Occipital lobe (tissue), 2 donors: Measurements from ENCODE around the gene TRIM37. TPM values are rescaled to one million over a fixed set of nuclear protein-coding genes. Genes with fewer than 3 reads are reported as not detected.
A peak's percentile ranks its signal among the peaks of the same experiment; 100 is the strongest.
"Not testable (repeated sequence)": the region's sequence is repeated elsewhere in the genome, so short reads cannot be mapped to it uniquely, and the experiment has no call there.

Experiments used
- DNase-seq: peaks from one replicate; lab custom pipeline; 2025; lab: John Stamatoyannopoulos, UW
- total RNA-seq: library from RNA; depleted of rRNA; stranded (reverse); fragments of >200 nt; gene quantifications from one replicate; pipeline ENCODE4 v1.2.3, GENCODE V29; 2014

The TRIM37 gene
- total RNA-seq, 1 donor from 2014 or later: 114 TPM

GRCh38 chr17:59110973-59111372 lies 4.3 kb upstream of the TRIM37 start:
- DNase-seq: no peak

GRCh38 chr17:59108400-59109102 lies 1.9 kb upstream of the TRIM37 start:
- DNase-seq: no peak

GRCh38 chr17:59107306-59107670 lies 608 bp upstream of the TRIM37 start:
- DNase-seq: no peak

GRCh38 chr17:59105852-59106462 lies 723 bp downstream of the TRIM37 start:
- DNase-seq: peak; percentile 64

- DNase-seq: no peak
Observed at GRCh38 chr17:59101178-59101577, 5.5 kb downstream of the TRIM37 start.

- DNase-seq: no peak
Observed at GRCh38 chr17:59097876-59098275, 8.8 kb downstream of the TRIM37 start.

GRCh38 chr17:59094861-59095530 lies 11.7 kb downstream of the TRIM37 start:
- no peak for DNase-seq

GRCh38 chr17:59093702-59094231 lies 12.9 kb downstream of the TRIM37 start:
- DNase-seq: no peak

GRCh38 chr17:59093145-59093701 lies 13.5 kb downstream of the TRIM37 start:
- no peak for DNase-seq

- DNase-seq: not testable (repeated sequence)
Observed at GRCh38 chr17:59090593-59090992, 16.1 kb downstream of the TRIM37 start.

- DNase-seq: no peak
Observed at GRCh38 chr17:59084154-59084553, 22.5 kb downstream of the TRIM37 start.

GRCh38 chr17:59074494-59074893 lies 32.2 kb downstream of the TRIM37 start:
- DNase-seq: no peak

- no peak for DNase-seq
Observed at GRCh38 chr17:59073972-59074371, 32.7 kb downstream of the TRIM37 start.

GRCh38 chr17:59069856-59070255 lies 36.8 kb downstream of the TRIM37 start:
- no peak for DNase-seq

GRCh38 chr17:59067756-59068155 lies 38.9 kb downstream of the TRIM37 start:
- DNase-seq: no peak

- DNase-seq: no peak
Observed at GRCh38 chr17:59067340-59067739, 39.3 kb downstream of the TRIM37 start.

- no peak for DNase-seq
Observed at GRCh38 chr17:59062509-59062908, 44.2 kb downstream of the TRIM37 start.

GRCh38 chr17:59056857-59057256 lies 49.8 kb downstream of the TRIM37 start:
- no peak for DNase-seq

GRCh38 chr17:59049798-59050197 lies 56.9 kb downstream of the TRIM37 start:
- DNase-seq: no peak

- DNase-seq: no peak
Observed at GRCh38 chr17:59047616-59048015, 59.1 kb downstream of the TRIM37 start.

GRCh38 chr17:59046192-59046591 lies 60.5 kb downstream of the TRIM37 start:
- DNase-seq: no peak

GRCh38 chr17:59038734-59039133 lies 67.9 kb downstream of the TRIM37 start:
- no peak for DNase-seq
